HG02759 (cell line): ENCODE measurements around the gene KMT2E.

Source experiments
- ATAC-seq: cut with Tn5 transposase; IDR thresholded peaks from one replicate; pipeline ENCODE4 v1.9.1; 2021; ENCODE audit warnings: mild to moderate bottlenecking, moderate library complexity; ENCODE audit not compliant: unreplicated experiment

The KMT2E gene

DNA sequence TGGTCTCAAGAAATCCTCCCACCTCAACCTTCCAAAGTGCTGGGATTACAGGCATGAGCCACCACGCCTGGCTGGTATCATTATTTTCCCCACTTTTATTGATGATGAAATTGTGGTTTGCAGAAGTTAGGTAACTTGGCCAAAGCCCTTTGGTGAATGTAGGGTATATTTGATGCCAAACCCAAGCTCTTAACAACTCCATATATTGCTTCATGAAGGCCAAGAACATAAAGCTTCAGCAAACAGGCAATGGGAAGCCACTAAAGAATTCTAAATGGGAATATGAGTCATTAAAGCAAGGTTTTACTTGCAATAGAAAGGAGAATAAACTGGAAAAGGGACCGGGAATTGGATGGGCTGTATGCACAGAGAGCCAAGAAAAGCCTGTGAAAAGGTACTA lies 142.7 kb downstream of the KMT2E start:
- ATAC-seq = no peak

DNA sequence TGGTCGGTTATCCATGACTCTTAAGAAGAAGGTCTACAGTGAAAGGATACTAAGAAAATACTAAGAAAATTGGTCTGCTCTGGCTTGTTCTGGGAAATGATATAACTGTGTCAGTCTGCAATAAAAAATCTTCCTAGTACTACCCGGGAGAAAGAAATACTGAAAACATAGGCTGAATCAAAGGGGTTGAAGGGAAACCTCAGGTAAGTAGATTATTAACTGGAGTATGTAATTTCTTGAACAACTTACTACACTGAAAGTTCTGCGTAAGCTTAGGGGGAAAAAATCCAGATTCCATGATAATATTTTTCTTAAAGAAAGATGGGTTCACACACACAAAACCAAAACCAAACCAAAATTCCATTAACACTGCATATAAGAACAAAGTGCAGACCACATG lies 143.3 kb downstream of the KMT2E start:
- no peak for ATAC-seq

DNA sequence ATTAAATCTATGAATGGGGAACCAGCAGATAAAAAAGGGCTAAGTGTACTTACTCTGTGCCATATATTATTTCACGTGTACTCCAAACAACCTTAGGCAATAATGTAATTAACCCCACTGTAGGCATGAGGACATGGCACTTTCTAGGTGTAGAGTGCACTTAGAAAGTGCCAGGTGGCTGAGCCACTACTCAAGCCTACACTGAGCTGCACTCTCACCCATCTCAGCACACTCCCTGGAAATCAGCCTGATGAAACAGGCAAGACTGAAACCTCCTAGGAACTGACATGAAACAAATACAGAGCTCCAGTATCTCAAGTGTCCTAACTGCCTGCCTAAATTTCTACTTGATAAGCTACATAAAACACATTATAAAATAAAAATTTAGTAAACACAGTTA lies 147.4 kb downstream of the KMT2E start:
- ATAC-seq = no peak
